GM18909 (cell line): ENCODE data around the gene CD47.

ENCODE experiments used
- ATAC-seq: cut with Tn5 transposase; IDR thresholded peaks from one replicate; pipeline ENCODE4 v1.9.1; 2021; ENCODE audit warnings: mild to moderate bottlenecking; ENCODE audit not compliant: unreplicated experiment, poor library complexity

The CD47 gene

DNA sequence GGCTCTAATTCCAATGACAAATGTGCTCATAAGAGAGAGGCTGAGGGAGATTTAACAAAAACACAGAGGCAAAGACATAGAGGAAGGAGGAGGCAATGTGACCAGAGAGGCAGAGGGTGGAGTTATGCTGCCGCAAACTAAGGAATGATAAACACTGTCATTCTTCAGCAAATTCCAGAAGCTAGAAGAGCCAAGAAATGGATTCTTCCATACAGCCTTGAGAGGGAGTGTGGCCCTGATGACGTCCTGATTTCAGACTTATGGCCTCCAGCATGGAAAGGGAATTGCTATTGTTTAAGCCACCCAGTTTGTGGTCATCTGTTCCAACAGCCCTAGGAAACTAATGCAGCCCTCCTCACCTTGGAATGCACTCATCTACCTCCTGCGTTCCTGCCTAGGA is 30.5 kb downstream of the CD47 start:
- ATAC-seq, result no peak

DNA sequence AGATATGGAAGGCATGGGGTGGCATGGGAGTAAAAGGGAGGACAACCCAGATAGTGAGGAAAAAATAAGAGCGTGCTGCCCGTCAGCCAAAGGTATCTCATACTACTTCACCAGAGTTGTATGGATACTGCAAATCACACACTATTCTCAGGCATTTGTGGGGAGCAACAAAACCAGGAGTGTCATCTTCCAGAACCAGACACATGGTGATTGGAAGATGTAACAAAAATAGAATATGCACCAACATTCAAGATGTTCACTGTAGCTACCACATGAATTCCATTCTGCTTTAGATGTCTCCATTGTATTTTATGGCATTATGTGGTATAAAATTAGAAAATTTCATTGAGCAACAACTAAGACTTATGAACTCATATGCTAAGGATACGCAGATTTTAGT is 34.9 kb downstream of the CD47 start:
- no peak for ATAC-seq

DNA sequence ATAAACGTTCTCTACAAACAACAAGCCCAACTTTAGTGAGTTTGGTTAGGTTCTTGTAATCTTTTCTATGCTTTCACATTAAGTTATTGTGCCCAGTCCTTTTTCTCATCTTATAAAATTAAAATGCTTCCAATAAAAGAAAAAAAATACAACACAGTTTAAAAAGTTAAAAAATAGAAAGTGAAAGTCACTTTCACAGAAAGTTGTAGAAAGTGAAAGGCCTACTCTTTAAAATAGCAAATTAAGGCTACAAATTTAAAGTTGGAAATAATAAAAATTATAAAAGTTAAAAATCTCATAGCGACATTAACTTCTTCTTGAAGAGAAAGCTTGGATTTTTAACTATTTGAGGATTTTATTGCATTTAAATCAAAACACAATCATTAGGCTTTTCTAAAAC is 35.9 kb downstream of the CD47 start:
- no peak for ATAC-seq

DNA sequence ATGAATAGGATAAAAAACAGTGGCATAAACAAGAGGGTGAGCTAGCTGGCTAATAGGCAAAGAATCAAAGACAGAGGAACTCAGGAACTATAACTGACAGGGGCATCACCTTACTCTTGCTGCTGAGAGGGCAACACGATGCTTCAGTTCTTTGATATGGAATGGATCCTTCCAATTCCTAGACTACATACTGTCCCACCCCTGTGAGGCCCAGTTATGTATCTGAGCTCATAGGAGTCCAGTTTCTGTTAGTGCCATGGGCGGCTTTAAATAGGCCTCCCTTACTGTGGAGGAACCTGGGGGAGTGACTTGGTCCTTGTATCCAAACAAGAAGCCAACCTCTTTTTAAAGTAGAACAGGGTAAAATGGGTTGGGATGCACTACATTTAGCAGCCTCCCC is 37.3 kb downstream of the CD47 start:
- no peak for ATAC-seq

DNA sequence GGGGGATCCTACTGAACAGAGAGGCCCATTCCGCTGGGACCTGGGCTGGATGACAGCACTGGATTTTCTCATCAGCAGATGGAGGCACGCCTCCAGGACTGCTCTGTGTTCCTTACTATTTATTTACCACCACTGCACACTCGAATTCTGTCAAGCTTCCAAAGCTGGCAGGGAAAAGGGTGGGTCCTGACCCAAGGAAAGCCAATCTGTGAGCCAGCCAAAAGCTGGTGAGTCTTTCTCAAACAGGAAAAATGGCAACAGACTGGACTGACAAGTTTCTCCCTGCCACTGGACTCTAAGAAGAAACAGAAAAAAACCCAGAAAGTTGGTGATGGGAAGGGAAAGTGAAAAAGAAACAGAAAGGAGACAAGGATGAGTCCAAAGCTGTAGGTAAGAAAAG is 37.8 kb downstream of the CD47 start:
- no peak for ATAC-seq

DNA sequence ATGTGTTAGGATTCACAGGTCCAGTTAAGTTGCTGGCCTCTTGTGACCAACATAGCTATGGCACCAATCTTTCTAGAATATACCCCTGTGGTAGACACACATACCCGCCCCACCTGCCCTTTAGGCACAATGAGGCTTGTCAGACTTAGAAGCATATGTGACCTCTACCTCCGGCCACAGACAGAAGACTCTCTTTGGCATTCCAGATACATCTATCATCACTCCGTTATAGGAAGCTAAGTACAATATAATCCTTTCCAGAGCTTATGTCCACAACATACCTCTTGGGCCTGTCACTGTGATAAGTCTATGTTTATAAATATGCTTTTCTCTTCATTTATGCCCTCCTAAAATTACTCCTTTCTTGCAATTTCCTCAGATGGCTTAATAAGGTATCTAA is 39.8 kb downstream of the CD47 start:
- no peak for ATAC-seq

DNA sequence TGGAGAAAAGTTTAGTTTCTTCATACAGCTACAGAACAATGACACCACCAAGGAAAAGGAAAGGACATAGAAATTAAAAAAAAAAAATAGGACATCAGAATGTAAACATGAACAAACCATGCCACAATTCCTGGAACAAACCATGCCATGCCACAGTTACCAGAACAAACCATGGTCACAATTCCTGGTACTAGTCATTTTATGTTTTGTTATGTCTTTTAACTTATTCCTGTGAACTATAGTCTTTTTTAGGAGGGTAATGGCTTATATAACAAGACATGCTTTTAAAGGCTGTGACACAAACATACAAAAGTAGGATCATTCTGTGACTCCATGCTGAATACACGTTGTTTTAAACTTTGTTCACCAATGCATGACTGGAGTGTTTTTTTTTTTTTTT is 42.8 kb downstream of the CD47 start:
- ATAC-seq, result no peak

DNA sequence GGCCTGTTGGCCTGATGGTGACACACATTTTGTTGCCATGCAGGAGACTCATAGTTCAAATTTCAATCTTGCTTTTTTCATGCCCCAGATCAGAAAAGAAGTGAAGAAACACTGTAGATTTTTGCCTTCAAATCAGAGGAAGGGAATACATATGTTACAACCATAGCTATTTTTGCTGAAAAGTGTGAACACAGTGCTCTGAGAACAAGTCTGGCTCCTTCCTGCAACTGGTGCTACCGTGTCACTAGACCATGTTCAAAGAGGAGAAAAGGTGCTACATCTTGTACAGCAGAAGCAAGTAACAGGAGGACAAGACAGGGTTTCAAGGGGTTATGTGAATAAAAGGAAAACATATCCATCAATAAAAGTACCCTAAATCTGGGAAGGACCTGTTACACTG is 44.6 kb downstream of the CD47 start:
- ATAC-seq, result no peak

DNA sequence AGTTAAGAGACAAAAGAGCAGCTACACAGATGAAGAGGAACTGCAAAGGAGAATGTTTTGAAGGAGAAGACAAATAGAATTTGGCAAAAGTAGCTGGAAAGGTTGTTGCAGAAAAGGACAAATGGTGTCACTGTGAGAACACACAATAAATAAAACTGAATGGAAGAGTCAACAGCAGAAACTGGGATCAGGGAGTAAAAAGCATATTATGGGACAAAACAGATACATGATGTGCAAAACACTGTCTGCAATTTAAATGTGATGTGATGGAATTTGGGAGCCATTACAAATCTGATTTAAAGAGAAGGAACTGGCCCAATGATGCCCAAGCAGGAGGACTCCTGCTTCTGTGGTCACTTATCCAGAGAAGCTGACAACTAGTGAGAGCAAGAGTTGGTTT is 46.1 kb downstream of the CD47 start:
- no peak for ATAC-seq

DNA sequence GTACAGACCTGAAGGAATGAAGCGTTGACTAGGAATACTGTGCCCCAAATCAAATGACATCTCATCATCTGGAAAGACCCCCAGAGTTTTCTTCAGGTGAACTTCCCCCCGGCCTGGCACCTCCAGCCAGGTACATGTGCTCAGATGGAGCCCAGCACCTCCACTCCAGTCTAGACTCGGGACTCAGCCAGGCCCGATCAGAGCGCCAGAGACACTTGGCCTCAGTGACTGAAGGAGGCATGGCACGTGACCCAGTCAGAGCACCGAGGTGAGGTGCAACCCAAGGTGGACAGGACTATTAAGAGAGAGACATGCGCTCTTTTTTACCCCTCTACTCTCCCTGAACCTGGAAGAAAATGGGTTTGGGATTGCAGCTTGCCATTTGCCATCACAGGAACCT is 48.5 kb downstream of the CD47 start:
- ATAC-seq, result no peak

DNA sequence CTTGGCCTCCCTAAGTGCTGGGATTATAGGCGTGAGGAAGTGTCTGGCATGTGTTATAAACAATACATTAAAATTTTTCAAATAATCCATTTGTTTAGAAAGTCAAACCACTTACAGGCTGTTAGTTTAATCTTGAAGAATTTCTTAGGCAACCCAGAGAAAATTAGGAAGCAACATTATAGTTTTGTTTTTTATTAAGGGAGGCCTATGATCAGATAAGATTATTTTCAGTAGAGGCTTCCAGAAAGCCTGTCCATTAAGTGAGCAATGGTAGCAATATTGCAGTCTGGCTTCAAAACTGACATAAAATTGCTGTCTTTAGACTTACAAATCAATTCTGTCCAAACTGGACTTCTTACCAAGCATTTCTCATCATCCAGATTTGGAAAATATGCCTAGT is 49.6 kb downstream of the CD47 start:
- ATAC-seq, result no peak

DNA sequence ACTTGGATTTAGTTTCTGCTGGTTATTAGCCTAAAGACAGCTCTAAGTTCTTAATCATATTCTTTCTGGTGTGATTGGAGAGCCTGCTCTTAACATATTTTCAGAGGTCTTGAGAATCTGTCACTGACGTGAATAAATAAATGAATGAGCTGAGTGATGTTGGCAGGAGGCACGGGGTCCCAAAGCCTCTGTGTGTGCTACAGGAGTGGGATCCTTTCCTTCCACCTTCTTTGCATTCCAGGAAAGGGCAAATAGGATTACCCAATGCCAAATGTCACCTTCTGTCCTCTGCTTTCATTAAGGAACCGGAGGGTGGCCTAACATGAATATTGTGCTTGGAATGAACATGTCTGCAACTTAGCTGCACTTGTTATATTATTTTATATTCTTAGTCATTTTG is 53.1 kb downstream of the CD47 start:
- no peak for ATAC-seq

DNA sequence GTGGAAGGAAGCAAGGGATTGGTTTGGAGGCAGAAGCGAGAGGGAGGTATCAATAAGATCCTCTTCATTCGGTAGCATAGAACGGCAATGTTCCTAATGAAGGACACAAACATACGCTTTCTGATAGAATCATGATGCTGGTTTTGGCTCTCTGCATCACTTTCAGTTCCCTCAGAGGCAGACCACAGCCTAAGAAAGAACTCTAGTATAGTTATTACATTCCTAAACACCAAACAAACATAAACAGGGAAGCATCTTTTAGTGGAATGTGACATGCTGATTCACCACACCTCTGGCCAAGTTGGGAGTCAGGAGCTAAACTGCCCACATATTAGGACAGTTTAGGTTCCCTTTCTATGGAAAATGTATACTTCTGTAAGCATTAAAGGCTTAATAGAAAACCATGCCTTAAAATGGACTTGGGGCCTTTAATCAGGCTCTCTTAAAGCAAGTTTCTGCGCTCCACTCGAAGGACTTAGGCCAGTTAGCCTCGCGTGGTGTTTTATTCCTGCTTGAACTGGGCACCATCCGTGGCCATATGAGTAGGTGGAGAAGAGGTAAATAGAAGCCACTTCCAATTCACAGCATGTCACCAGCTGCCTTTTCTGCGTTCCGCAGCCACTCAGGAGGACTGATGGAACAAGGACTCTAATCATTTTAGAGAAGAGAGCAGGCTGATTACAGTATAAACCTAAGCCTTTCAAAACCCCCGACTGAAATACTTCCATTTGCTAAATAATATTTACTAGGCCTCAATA is 53.7 kb downstream of the CD47 start:
- ATAC-seq, result peak; percentile 70

DNA sequence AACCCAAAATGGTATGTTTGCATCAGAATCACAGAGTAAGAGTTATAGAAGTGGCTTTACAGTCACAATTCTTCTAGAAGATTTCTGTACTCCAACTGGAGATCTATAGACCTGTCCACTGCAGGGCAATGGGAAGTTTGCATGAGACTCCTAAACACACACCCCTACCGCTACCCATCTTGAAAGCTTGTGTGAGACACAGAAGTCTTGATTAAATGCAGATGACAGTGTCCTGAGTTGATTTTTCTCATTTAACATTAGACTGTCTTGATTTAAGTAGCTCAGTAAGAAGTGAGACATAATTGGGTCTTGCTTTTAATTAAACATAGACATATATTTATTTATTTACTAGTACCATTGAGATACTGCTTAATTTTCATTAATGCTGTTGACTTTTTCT is 54.4 kb downstream of the CD47 start:
- no peak for ATAC-seq

DNA sequence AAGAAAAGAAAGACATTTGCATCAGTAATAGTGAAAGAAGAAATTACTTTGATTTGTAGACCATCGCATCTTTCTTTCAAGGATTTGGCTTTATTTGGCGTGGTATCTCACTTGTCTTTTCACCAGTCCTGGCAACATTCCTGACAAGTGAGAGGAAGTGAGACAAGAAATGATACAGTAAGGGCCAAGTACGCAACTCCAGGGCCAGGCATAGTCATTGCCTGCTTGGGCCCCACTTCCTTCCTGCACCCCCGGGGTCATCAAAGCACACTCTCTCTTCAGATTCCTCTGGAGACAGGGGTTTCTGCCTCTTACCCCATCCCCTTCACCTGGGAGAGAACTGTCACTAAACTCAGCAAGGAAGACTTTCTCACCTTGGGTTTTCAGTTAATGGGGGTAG is 55.1 kb downstream of the CD47 start:
- no peak for ATAC-seq

DNA sequence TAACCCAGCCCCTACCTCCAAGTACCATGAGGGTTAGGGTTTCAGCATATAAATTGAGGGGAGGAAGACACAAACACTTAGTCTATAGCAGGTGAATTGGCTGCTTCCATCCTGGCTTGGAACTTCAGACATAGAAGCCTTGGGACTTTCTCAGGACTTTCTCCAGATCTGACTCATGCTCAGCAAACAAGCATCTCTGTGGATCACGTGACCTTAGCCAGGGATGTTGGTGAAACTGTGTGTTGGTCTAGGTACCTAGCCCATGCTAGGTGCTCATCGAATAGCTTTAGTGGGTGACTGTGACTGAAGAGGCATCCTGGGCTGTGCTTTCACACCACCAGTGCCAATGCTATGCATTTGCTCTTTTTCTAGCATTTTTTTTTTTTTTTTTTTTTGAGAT is 58.9 kb downstream of the CD47 start:
- no peak for ATAC-seq

DNA sequence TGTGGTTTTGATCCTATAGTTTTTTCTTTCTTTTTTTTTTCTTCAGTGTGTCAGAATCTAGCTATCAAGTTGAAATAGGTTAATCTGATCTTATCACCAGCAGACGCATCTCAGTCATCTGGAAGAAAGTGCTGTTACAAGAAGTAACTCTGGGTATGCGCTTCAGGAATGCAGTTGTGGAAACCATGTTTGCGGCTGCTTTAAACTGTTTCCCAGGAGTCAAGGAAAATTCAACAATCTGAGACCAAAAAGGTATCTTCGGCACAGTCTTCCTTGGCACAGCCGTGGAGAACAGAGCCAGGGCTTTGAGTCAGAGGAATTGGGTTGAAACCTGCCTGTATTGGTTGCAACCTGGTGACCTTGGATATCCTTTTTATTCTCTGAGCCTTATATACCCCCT is 59.9 kb downstream of the CD47 start:
- no peak for ATAC-seq

DNA sequence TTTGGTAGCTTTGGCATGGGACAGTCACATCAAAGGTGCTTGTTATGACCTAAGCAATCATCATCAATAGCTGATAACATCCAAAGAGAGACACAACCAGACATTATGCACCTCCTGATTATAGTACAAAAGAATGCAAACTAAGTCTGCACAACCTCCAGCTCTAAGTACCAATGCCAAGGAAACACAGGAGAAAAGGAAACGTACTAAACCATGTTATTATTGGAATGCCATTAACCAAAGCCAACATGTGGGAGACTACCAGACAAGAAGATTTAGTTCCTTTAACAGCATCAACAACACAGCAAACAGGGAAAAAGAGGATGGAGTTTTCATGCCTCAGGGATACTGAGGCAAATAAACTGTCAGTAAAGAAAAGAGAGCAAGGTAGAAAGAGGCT is 61.4 kb downstream of the CD47 start:
- no peak for ATAC-seq

DNA sequence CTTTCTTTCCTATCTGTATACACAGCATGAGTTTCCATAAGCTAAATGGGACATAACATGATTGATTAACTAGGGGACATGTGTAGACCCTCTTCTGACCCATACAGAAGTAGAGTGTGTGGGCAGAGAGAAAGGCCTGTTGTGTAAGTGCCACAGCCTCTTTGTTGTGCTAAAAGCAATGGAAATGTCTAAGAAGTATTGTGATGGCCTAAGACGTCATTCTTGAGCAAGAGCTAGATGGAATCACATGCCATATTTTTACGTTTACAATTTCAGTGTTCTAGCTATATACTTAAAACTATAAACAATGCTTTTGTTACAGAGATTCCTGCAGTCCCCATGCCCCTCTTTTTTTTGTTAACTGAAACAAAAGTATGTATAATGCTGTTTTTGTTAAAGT is 61.9 kb downstream of the CD47 start:
- ATAC-seq, result no peak

DNA sequence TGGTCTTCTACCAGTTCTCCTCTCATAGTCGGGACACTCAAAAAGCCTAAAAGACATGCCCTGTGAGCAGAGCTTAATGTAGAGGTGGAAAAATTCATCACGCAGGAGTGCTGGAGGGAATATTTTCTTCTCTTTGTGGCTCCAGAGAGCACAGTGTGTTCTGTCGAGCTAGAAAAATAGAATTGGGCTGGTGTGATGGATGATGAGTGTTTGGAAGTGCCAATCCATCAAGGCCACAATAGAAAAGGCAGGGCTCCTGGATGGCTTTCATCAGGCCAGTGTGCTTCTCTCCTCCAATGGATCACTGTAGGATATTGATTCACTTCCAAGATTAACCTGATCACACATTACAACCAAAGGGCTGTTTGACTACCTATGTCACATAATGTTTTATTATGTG is 65.7 kb downstream of the CD47 start:
- no peak for ATAC-seq

DNA sequence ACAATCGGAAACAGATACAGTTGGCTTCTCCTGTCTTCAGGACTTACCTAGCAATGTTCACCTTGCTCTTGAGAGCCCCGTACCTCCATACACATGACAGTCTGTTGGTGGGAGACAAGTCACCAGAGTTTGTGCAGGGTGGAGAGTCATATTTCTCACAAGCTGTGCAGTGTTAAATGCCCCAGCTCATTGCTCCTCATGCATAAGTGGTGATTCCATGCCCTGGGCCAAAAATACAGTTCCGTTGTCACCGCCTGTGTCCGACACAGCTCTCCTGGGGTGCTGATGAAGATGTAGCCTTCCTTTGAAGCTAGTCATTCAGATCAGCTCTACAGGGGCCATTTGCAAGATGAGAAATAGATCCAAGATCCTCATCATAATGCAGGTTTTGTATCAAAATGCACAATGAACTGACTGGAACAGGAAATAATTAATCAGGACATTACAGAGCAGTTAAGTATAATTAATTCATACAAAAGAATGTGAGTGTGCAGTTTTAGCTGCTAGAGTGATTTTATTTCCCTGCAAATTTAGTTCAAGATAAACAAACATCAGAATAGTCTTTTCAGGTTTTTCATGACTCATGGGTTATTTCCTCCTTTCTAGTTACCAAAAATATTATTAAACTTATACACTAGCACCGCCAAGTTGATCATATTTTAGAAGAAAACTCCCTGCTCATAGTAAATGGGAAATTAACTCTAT is 66.5 kb downstream of the CD47 start:
- no peak for ATAC-seq
